RWPE2 (cell line): ENCODE results near the gene OR2L3.
"Not testable (repeated sequence)": the region's sequence is repeated elsewhere in the genome, so short reads cannot be mapped to it uniquely, and the experiment has no call there.

Experiments
- ATAC-seq: fragments of 200-7000 bp; cut with Tn5 transposase; 3 replicates; pipeline ENCODE4 v1.9.1; 2021; ENCODE audit warnings: low read depth
- DNase-seq: peaks from one replicate; pipeline ENCODE4 v3.0.0-alpha.2; 2020; ENCODE audit warnings: low spot score
- H3K27ac ChIP-seq: fragments of 450-650 bp; 2 replicates; pipeline ENCODE4 v1.5.1; 2017; ENCODE audit warnings: mild to moderate bottlenecking; ENCODE audit not compliant: poor library complexity, severe bottlenecking
- H3K27me3 ChIP-seq: fragments of 250-450 bp; sonication (Bioruptor Pico); 2 replicates; pipeline ENCODE4 v1.5.1; 2021; ENCODE audit warnings: mild to moderate bottlenecking, moderate library complexity; ENCODE audit not compliant: insufficient read depth, poor library complexity, severe bottlenecking
- H3K36me3 ChIP-seq: fragments of 250-450 bp; sonication (Bioruptor Pico); 2 replicates; pipeline ENCODE4 v1.5.1; 2020; ENCODE audit warnings: low read depth, mild to moderate bottlenecking, moderate library complexity
- H3K4me1 ChIP-seq: fragments of 250-450 bp; sonication (Bioruptor Pico); 2 replicates; pipeline ENCODE4 v1.5.1; 2021; ENCODE audit warnings: mild to moderate bottlenecking, moderate library complexity; ENCODE audit not compliant: insufficient read depth, poor library complexity, severe bottlenecking
- H3K4me3 ChIP-seq: fragments of 250-450 bp; sonication (Bioruptor Pico); 2 replicates; pipeline ENCODE4 v1.5.1; 2021; ENCODE audit warnings: mild to moderate bottlenecking, moderate library complexity; ENCODE audit not compliant: severe bottlenecking
- H3K9me3 ChIP-seq: fragments of 250-450 bp; sonication (Bioruptor Pico); 2 replicates; pipeline ENCODE4 v1.5.1; 2021; ENCODE audit warnings: mild to moderate bottlenecking, moderate library complexity; ENCODE audit not compliant: severe bottlenecking
- TF ChIP-seq, protein P1 (sequence below): fragments of 450-650 bp; IDR thresholded peaks from one replicate; pipeline ENCODE4 v1.5.1; 2017; ENCODE audit warnings: mild to moderate bottlenecking, moderate library complexity; ENCODE audit not compliant: poor library complexity, severe bottlenecking

OR2L3 gene

DNA sequence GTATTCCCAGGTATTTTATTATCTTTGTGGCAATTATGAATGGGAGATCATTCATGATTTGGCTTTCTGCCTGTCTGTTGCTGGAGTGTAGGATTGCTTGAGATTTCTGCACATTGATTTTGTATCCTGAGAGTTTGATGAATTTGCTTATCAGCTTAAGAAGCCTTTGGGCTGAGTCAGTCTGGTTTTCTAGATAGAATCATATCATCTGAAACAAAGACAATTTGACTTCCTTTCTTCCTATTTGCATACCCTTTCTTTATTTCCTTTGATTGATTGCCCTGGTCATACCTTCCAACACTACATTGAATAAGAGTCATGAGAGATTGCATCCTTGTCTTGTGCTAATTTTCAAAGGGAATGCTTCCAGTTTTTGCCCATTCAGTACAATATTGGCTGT, 8.0 kb downstream of the OR2L3 start:
- Histone ChIP-seq H3K9me3 (no peaks in the 10 kb centered on the region), H3K4me1 (no peaks in the 10 kb centered on the region), H3K4me3 (no peak overlapping the region), H3K27me3 (no peaks in the 10 kb centered on the region), H3K36me3 (no peaks in the 10 kb centered on the region), H3K27ac (no peak overlapping the region)
- no peak for DNase-seq
- no peak for ATAC-seq
- TF ChIP-seq, protein P1, sequence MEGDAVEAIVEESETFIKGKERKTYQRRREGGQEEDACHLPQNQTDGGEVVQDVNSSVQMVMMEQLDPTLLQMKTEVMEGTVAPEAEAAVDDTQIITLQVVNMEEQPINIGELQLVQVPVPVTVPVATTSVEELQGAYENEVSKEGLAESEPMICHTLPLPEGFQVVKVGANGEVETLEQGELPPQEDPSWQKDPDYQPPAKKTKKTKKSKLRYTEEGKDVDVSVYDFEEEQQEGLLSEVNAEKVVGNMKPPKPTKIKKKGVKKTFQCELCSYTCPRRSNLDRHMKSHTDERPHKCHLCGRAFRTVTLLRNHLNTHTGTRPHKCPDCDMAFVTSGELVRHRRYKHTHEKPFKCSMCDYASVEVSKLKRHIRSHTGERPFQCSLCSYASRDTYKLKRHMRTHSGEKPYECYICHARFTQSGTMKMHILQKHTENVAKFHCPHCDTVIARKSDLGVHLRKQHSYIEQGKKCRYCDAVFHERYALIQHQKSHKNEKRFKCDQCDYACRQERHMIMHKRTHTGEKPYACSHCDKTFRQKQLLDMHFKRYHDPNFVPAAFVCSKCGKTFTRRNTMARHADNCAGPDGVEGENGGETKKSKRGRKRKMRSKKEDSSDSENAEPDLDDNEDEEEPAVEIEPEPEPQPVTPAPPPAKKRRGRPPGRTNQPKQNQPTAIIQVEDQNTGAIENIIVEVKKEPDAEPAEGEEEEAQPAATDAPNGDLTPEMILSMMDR, result no peak

DNA sequence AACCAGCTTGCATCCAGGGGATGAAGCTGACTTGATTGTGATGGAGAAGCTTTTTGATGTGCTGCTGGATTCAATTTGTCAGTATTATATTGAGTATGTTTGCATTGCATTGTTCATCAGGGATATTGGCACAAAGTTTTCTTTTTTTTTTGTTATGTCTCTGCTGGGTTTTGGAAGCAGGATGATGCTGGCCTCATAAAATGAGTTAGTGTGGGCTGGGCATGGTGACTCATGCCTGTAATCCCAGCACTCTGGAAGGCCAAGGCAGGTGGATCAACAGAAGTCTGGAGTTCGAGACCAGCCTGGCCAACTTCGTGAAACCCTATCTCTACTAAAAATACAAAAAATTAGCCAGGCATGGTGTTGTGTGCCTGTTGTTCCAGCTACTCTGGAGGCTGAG, 8.6 kb downstream of the OR2L3 start:
- TF ChIP-seq, protein P1, result no peak
- no peaks in the 10 kb centered on the region for H3K36me3 ChIP-seq
- no peak overlapping the region for H3K4me3 ChIP-seq
- DNase-seq (no peak), ATAC-seq (no peak)
- no peaks in the 10 kb centered on the region for H3K4me1 ChIP-seq
- no peaks in the 10 kb centered on the region for H3K27me3 ChIP-seq
- no peak overlapping the region for H3K27ac ChIP-seq
- no peaks in the 10 kb centered on the region for H3K9me3 ChIP-seq

DNA sequence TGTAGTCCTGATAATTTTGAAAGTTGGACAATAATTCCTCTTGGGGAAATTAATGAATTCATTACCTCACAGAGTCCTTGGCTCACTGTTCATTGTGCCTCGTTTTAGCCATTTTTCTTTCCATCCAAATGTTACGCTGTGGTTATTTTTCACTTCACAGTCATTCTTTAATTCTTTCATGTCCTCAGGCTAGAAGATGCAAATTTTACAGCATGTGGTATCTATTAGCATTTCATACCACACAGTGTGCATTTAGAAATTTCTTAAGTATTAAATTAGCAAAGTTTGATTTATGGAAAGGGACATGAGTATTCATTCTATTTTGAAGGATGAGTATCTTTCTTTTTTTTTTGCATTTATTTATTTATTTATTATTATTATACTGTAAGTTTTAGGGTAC, 18.4 kb downstream of the OR2L3 start:
- H3K36me3 ChIP-seq, result no peaks in the 10 kb centered on the region
- no peaks in the 10 kb centered on the region for H3K4me1 ChIP-seq
- no peak overlapping the region for H3K27ac ChIP-seq
- H3K4me3 ChIP-seq, result no peak overlapping the region
- TF ChIP-seq, protein P1, result no peak
- H3K27me3 ChIP-seq, result no peaks in the 10 kb centered on the region
- ATAC-seq, result no peak
- DNase-seq, result no peak
- no peaks in the 10 kb centered on the region for H3K9me3 ChIP-seq

DNA sequence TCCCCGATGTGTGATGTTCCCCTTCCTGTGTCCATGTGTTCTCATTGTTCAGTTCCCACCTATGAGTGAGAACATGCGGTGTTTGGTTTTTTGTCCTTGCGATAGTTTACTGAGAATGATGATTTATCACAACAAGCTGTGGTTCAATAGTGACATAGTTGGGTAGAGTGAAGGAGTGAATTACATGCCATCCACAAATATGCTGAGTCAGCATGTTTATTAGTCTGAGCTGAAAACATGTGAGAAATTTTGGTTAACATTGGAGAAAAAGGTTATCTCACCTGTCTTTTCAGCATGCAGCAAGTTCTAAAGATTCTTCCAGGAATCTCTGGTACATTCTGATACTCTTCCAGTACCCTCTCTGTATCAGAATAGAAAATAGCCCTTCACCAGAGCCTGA, 19.0 kb downstream of the OR2L3 start:
- H3K4me1 ChIP-seq, result no peaks in the 10 kb centered on the region
- H3K36me3 ChIP-seq, result no peaks in the 10 kb centered on the region
- no peak overlapping the region for H3K4me3 ChIP-seq
- TF ChIP-seq, protein P1, result no peak
- no peaks in the 10 kb centered on the region for H3K27me3 ChIP-seq
- no peaks in the 10 kb centered on the region for H3K9me3 ChIP-seq
- no peak overlapping the region for H3K27ac ChIP-seq
- no peak for DNase-seq
- ATAC-seq, result no peak

DNA sequence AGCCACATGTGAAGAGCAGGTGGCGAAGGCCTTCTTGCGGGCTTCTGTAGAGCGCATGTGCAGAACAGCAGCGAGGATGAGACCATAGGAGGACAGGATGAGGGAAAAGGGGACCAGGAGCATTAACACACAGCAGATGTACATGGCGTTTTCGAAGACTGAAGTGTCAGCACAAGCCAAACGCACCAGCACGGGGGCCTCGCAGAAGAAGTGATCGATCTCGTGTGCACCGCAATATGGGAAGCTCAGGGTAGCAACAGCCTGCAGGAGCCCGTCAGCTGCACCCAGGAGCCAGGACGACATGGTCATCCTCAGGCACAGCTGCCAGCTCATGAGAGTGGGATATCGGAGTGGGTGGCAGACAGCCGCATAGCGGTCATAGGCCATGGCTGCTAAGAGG, 37.2 kb downstream of the OR2L3 start:
- not testable (repeated sequence) for H3K9me3 ChIP-seq, H3K27me3 ChIP-seq, H3K4me1 ChIP-seq, ATAC-seq, H3K27ac ChIP-seq, DNase-seq, H3K4me3 ChIP-seq, H3K36me3 ChIP-seq
